Spleen (tissue), 7 donors: ENCODE results near the gene TMEM45A.

ENCODE experiments used
- CTCF ChIP-seq, 11 experiments: fragments of 200-600 bp in 7 of 11; fragments of 450-650 bp in 4 of 11; sonication (generic) in 4 of 11; IDR thresholded peaks in 8 of 11; conservative IDR thresholded peaks in 3 of 11; 1 replicate in 7 of 11; 2 replicates in 4 of 11; pipeline versions ENCODE4 v1.4.0 to v1.8.0; 2016 to 2021; ENCODE audit warnings: antibody characterized with exemption in 11 of 11, inconsistent platforms in 4 of 11, mild to moderate bottlenecking in 1 of 11
- POLR2A ChIP-seq, 3 donors: fragments of 450-650 bp; IDR thresholded peaks; one replicate each; pipeline ENCODE4 v1.5.1; 2017; ENCODE audit warnings: antibody characterized with exemption in 3 of 3, mild to moderate bottlenecking in 1 of 3
- POLR2AphosphoS5 ChIP-seq, 3 donors: sonication (generic); formaldehyde crosslinking; IDR thresholded peaks; one replicate each; pipeline ENCODE4 v1.5.1; 2017; ENCODE audit warnings: antibody characterized with exemption in 3 of 3
- donor health status: DM: no; HTN: no; CAD: no; lungs with moderate emphysema.
- donor health status: DM: no; HTN: no; CAD: no.
- donor health status: DM: no; HTN: no; CAD: no.

- TF ChIP-seq CTCF (IDR thresholded peaks at IDR 0.05 in 8 of 11, conservative IDR thresholded peaks at IDR 0.05 in 3 of 11) (no peak), POLR2AphosphoS5 (IDR thresholded peaks at IDR 0.05) (no peak), POLR2A (IDR thresholded peaks at IDR 0.05) (no peak)
These were observed 36.4 kb upstream of the TMEM45A start for GRCh38 chr3:100455841-100456550.
